ENCODE measurements around the gene IFI27.
"Not testable (repeated sequence)": the region's sequence is repeated elsewhere in the genome, so short reads cannot be mapped to it uniquely, and the experiment has no call there.

The IFI27 gene

GRCh38 chr14:94126800-94127199 lies 16.3 kb downstream of the IFI27 start:
- no peak for DNase-seq

GRCh38 chr14:94127330-94127729 lies 16.8 kb downstream of the IFI27 start:
- no peak for DNase-seq

- no peak for DNase-seq
These were observed 17.8 kb downstream of the IFI27 start for GRCh38 chr14:94128216-94128839.

- DNase-seq = peak; percentile 63
These were observed 18.7 kb downstream of the IFI27 start, which contains the start of gene IFI27L2 for GRCh38 chr14:94129111-94129757. TSS of gene IFI27L2 (minus strand) at chr14:94129604. CDS start at chr14:94129564, 40 bp downstream.

- DNase-seq = peak; percentile 13
These were observed 19.4 kb downstream of the IFI27 start for GRCh38 chr14:94129758-94130414.

- peak; percentile 42 for DNase-seq
These were observed 21.9 kb downstream of the IFI27 start for GRCh38 chr14:94132285-94132887.

- no peak for DNase-seq
These were observed 24.9 kb downstream of the IFI27 start for GRCh38 chr14:94135476-94135875.

GRCh38 chr14:94136575-94137331 lies 26.2 kb downstream of the IFI27 start:
- peak; percentile 86 for DNase-seq

- DNase-seq = no peak
These were observed 27.7 kb downstream of the IFI27 start for GRCh38 chr14:94138251-94138650.

DNA sequence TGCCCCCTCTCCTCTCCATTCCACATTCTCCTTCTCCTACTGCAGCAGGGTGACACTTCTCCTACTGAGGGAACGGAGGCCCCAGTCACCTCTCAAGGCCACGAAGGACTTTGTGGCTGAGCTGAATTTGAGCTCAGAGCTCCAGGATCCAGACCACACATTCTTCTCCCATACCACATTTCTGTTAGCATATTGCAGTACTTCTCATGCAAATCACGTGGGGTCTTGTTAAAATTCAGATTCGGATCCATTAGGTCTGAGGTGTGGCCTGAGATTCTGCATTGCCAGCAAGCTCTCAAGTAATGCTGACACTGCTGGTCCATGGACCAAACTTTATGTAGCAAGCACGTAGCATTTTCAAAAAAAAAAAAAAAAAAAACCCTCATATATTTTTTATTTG lies 28.5 kb downstream of the IFI27 start:
- DNase-seq = no peak

DNA sequence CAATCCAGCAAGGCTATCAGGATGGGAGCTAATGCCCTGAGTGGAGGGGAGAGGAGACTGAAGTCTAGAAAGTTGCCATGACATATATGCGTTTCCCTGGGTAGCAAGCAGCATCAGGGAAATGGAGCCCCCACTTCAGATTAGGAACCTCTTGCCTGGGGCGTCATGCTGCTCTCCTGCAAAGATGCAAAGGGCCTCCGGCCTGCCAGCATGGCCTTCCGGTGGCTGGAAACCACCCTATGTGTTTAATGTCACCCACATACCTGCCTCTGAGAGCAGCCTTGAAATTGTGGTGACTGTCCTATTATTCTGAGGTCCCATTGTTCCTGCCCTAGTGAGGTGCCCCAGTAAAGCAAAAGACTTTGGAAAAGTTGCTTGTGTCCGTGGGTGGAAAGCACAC lies 28.9 kb downstream of the IFI27 start:
- DNase-seq = no peak

DNA sequence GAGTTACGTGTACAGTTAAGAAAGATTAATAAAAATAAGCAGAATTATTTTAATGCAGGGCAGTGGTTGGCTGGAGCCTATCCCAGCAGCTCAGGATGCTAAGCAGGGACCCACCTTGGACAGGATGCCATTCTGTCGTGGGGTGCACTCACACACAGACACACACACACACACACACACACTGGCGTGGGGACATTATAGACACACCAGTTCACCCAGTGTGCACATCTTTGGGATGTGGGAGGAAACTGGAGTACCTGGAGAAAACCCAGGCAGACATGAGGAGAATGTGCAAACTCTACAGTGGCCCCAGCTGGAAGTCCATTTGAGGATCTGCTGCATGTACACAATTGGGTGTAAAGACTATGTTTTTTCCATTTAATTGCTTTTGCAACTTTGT lies 31.7 kb downstream of the IFI27 start:
- no peak for DNase-seq

- no peak for DNase-seq
These were observed 32.3 kb downstream of the IFI27 start for GRCh38 chr14:94142836-94143235.

- no peak for DNase-seq
These were observed 32.7 kb downstream of the IFI27 start for GRCh38 chr14:94143239-94143638.

- DNase-seq = no peak
These were observed 33.2 kb downstream of the IFI27 start for GRCh38 chr14:94143711-94144110.

- no peak for DNase-seq
These were observed 34.2 kb downstream of the IFI27 start for GRCh38 chr14:94144765-94145164.

GRCh38 chr14:94145902-94146527 lies 35.5 kb downstream of the IFI27 start:
- DNase-seq = no peak

DNA sequence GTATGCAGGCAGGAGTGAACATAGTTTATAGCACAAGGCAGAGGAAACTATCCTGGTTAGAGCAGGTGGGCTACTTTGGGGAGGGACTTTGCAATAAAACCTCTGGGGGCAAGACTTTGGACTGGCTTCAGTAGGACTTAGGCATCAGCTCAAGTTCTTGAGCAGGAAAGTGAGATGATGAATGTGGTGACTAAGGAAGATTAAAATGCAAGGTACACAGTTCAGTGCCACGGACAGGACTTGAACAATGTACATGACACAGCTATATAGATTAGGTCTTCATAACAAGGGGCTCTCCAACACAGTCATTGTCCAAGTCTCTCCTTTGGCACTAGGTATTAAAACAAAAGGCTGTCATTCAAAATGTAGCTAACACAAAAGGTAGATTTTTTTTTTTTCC lies 42.1 kb downstream of the IFI27 start:
- DNase-seq = no peak

DNA sequence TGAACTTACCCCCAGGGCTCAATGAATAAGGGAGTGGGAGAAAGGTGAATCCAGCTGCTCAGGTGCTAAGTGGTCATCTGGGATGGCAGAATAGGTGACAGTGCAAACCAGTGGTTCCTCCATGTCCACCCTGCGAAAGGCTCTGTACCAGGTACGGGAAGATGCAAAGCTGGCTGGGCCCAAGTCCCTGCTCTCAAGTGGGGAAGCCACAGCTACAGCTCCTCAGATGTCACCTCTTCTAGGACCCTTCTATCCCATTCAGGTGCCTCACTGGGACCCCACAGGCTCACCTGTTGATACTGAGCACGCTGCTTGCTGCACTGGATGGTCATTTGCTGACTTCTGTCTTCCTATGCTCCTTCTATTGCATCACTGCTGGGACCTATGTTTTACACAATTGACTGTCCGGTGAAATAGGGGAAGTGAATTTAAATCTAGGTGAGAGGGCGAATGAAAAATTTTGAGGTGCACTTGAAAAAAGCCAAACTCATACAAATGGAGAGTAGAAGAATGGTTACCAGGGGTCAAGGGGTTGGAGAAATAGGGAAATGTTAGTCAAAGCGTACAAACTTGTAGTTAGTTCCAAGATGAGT lies 43.3 kb downstream of the IFI27 start:
- no peak for DNase-seq

GRCh38 chr14:94156143-94156542 lies 45.6 kb downstream of the IFI27 start:
- not testable (repeated sequence) for DNase-seq

DNA sequence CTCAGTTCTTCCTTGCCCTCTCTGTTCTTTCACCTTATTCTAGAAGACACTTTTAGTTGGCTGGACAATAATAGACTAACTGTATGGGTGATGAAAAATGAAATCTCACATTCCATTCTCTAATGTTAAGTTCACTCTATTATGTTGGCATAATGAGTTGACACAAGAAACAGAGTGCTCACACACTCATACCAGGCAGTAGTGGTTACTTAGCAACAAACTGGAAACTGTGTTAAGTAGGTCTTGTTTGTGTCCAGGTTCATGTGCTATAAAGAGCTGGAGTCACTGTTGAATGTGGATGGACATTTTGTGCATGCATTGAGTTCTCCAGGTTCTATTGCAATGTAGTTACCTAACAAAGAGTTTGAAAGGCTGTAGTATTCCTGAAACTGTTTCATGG lies 46.7 kb downstream of the IFI27 start:
- no peak for DNase-seq

DNA sequence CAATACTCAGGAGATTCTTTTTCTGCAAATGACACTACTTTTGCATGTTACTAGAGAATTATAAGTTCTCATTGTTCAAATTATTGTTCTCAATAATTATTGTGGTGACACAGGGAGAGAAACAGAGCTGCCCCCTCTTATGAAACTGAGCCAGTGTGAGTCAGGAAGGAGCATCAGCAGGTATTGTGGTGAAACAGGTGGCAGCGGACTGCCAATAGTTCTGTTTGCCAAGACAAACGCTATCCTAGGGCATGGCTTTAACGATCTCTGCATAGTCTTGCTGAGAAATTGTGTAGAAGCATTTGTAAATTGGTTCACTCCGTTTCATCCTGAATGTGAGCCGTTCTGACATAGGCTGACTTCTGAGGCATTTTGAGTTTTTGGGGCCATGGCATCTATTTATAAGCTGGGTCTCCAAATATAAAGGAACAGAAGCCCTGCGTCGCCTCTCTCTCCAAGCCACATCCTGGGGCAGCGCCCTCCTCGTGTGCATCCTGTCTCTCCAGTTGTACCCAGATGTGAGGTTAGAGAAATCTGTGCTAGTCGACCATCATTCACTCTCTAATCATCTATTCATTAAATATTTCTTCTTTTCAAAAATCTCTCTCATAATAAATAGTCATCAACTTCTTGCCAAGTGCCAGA lies 47.8 kb downstream of the IFI27 start:
- peak; percentile 15 for DNase-seq

Measured in stimulated activated CD4-positive, alpha-beta T cell treated with anti-CD3 and anti-CD28 coated beads, Interleukin-4, amount 100 ng/mL, for 1 hour (primary cell).